ENCODE measurements around the gene SRI. TPM values are rescaled to one million over a fixed set of nuclear protein-coding genes. Genes with fewer than 3 reads are reported as not detected.
A peak's percentile ranks its signal among the peaks of the same experiment; 100 is the strongest.

Gene SRI
- total RNA-seq, 4 donors from 2014 or later, result 44.5 to 76.6 (median 62.6) TPM

GRCh38 chr7:88233828-88234227, 14.0 kb upstream of the SRI start:
- H3K9me3 ChIP-seq, result no peaks in the 10 kb centered on the region
- TF ChIP-seq POLR2A (IDR thresholded peaks at IDR 0.05) (no peak), CTCF (IDR thresholded peaks at IDR 0.05) (no peak)
- H3K4me3 ChIP-seq, result no peak overlapping the region
- intact Hi-C loops (cut with DNase I), result no loop called here
- H3K4me1 ChIP-seq, result no peaks in the 10 kb centered on the region
- DNase-seq, result no peak
- no peak overlapping the region for H3K27ac ChIP-seq
- no peaks in the 10 kb centered on the region for H3K27me3 ChIP-seq
- no peaks in the 10 kb centered on the region for H3K36me3 ChIP-seq

DNA sequence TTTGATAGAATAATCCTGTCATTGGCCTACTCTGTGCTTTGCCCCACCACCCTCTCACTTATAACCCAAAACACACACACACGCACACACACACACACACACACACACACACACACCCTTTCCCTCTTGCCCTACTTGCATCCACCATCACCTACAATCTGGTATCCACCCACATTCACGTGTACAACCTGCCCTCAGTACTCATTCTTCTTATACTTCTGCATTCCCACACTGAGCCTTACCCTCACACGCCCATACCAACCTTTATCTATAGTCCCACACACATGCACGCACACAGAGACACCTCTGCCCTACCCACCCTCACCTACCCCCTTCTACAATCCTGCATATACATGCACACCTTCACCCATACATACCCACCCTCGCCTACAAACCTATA, 10.8 kb upstream of the SRI start:
- Histone ChIP-seq H3K4me3 (no peak overlapping the region), H3K4me1 (peaks cover 0 to 7% (median 0%) of the 10 kb centered on the region in 3 donors), H3K27ac (no peak overlapping the region), H3K36me3 (no peaks in the 10 kb centered on the region), H3K9me3 (no peaks in the 10 kb centered on the region), H3K27me3 (no peaks in the 10 kb centered on the region)
- TF ChIP-seq POLR2A (IDR thresholded peaks at IDR 0.05) (no peak), CTCF (IDR thresholded peaks at IDR 0.05) (no peak)
- DNase-seq, result no peak
- WGBS, 2 donors, result 72 to 75% methylated on average over 5 of the region's 5 CpGs
- intact Hi-C loops (cut with DNase I), result no loop called here

GRCh38 chr7:88229302-88229995, 9.6 kb upstream of the SRI start:
- TF ChIP-seq CTCF (IDR thresholded peaks at IDR 0.05) (no peak), POLR2A (IDR thresholded peaks at IDR 0.05) (no peak)
- H3K36me3 ChIP-seq, result no peaks in the 10 kb centered on the region
- H3K4me3 ChIP-seq, result no peak overlapping the region
- no peaks in the 10 kb centered on the region for H3K9me3 ChIP-seq
- H3K27me3 ChIP-seq, result no peaks in the 10 kb centered on the region
- H3K4me1 ChIP-seq, result peaks cover 0 to 12% (median 0%) of the 10 kb centered on the region in 3 donors
- DNase-seq, result no peak
- WGBS, 2 donors, result 92 to 97% methylated on average over 4 of the region's 4 CpGs
- intact Hi-C loops (cut with DNase I), result no loop called here
- H3K27ac ChIP-seq, result no peak overlapping the region

GRCh38 chr7:88226886-88227516, 7.2 kb upstream of the SRI start:
- Histone ChIP-seq H3K27me3 (no peaks in the 10 kb centered on the region), H3K9me3 (no peaks in the 10 kb centered on the region), H3K4me3 (no peak overlapping the region), H3K4me1 (peaks cover 0 to 16% (median 0%) of the 10 kb centered on the region in 3 donors), H3K27ac (peak overlapping the region in 1 of 4 donors; percentile 25), H3K36me3 (no peaks in the 10 kb centered on the region)
- DNase-seq, result no peak
- intact Hi-C loops (cut with DNase I), result no loop called here
- WGBS, 2 donors, result 69 to 73% methylated on average over 6 of the region's 6 CpGs
- TF ChIP-seq CTCF (IDR thresholded peaks at IDR 0.05) (no peak), POLR2A (IDR thresholded peaks at IDR 0.05) (no peak)

- WGBS, 2 donors, result 86 to 87% methylated on average over 2 to 4 of the region's 4 CpGs
- Histone ChIP-seq H3K4me3 (no peak overlapping the region), H3K27me3 (no peaks in the 10 kb centered on the region), H3K9me3 (no peaks in the 10 kb centered on the region), H3K4me1 (peaks cover 0 to 16% (median 0%) of the 10 kb centered on the region in 3 donors), H3K27ac (no peak overlapping the region), H3K36me3 (no peaks in the 10 kb centered on the region)
- intact Hi-C loops (cut with DNase I), result no loop called here
- no peak for TF ChIP-seq POLR2A (IDR thresholded peaks at IDR 0.05)
- no peak for TF ChIP-seq CTCF (IDR thresholded peaks at IDR 0.05)
- DNase-seq, result no peak
These were observed 6.4 kb upstream of the SRI start for GRCh38 chr7:88226201-88226600.

Data from esophagus squamous epithelium (tissue), 5 donors.